GM23248 (cell line): Measurements from ENCODE around the gene BEND2. TPM values are rescaled to one million over a fixed set of nuclear protein-coding genes. Genes with fewer than 3 reads are reported as not detected.

Experiments used
- DNase-seq: peaks from one replicate; pipeline ENCODE4 v3.0.0-alpha.2; 2015
- H2AFZ ChIP-seq: fragments of 200-600 bp; sonication (generic); 2 replicates; pipeline ENCODE4 v1.6.1; 2016; ENCODE audit warnings: antibody characterized with exemption
- H3F3A ChIP-seq: fragments of 200-600 bp; sonication (generic); 2 replicates; pipeline ENCODE4 v1.6.1; 2016; ENCODE audit warnings: mild to moderate bottlenecking, antibody characterized with exemption, mixed run types; ENCODE audit not compliant: insufficient read depth
- H3K27ac ChIP-seq: fragments of 200-600 bp; sonication (generic); 2 replicates; pipeline ENCODE4 v1.5.1; 2016; ENCODE audit warnings: mild to moderate bottlenecking
- H3K27me3 ChIP-seq: fragments of 200-600 bp; sonication (generic); replicated peaks from 2 replicates; pipeline ENCODE4 v1.6.1; 2016; ENCODE audit warnings: mild to moderate bottlenecking; ENCODE audit not compliant: insufficient read depth
- H3K36me3 ChIP-seq: fragments of 200-600 bp; sonication (generic); 2 replicates; pipeline ENCODE4 v1.6.1; 2016; ENCODE audit warnings: low read depth, mild to moderate bottlenecking
- H3K4me1 ChIP-seq: fragments of 200-600 bp; sonication (generic); 2 replicates; pipeline ENCODE4 v1.6.1; 2016; ENCODE audit warnings: mild to moderate bottlenecking; ENCODE audit not compliant: insufficient read depth
- H3K4me2 ChIP-seq: fragments of 200-600 bp; sonication (generic); one replicate; pipeline ENCODE4 v1.6.1; 2016; ENCODE audit warnings: mild to moderate bottlenecking; ENCODE audit not compliant: unreplicated experiment
- H3K4me3 ChIP-seq: fragments of 200-600 bp; sonication (generic); 2 replicates; pipeline ENCODE4 v1.5.1; 2016; ENCODE audit warnings: mild to moderate bottlenecking
- H3K79me2 ChIP-seq: fragments of 200-600 bp; sonication (generic); 2 replicates; pipeline ENCODE4 v1.6.1; 2016; ENCODE audit warnings: mild to moderate bottlenecking; ENCODE audit not compliant: insufficient read depth
- H3K9ac ChIP-seq: fragments of 200-600 bp; sonication (generic); 2 replicates; pipeline ENCODE4 v1.6.1; 2016; ENCODE audit warnings: mild to moderate bottlenecking
- H3K9me2 ChIP-seq: fragments of 200-600 bp; sonication (generic); 2 replicates; pipeline ENCODE4 v1.6.1; 2016; ENCODE audit warnings: mixed run types, mild to moderate bottlenecking, moderate library complexity; ENCODE audit not compliant: insufficient read depth
- H3K9me3 ChIP-seq: fragments of 200-600 bp; sonication (generic); one replicate; pipeline ENCODE4 v1.6.1; 2017; ENCODE audit warnings: low read depth
- H4K20me1 ChIP-seq: fragments of 200-600 bp; sonication (generic); 2 replicates; pipeline ENCODE4 v1.6.0; 2016; ENCODE audit not compliant: insufficient read depth
- EZH2 ChIP-seq: fragments of 200-600 bp; sonication (generic); IDR thresholded peaks from 2 replicates; pipeline ENCODE4 v1.6.1; 2018; ENCODE audit warnings: antibody characterized with exemption, mild to moderate bottlenecking; ENCODE audit not compliant: insufficient read depth, poor library complexity, severe bottlenecking
- EZH2phosphoT487 ChIP-seq: fragments of 200-600 bp; sonication (generic); IDR thresholded peaks from 2 replicates; pipeline ENCODE4 v1.6.1; 2018; ENCODE audit warnings: antibody characterized with exemption, moderate library complexity, mild to moderate bottlenecking, low read depth; ENCODE audit not compliant: insufficient read depth
- WGBS, 2 experiments: methylation state at CpG; one replicate each; pipeline ENCODE4 v1.1.6; 2015 to 2017; ENCODE audit warnings: low lambda C conversion rate in 2 of 2, low coverage in 1 of 2; ENCODE audit errors: missing lambda C conversion rate in 2 of 2; 5-methylcytosine and 5-hydroxymethylcytosine counted together
- in situ Hi-C: fragments of 300-500 bp; cut with MboI; formaldehyde crosslinking; loops from 2 replicates; pipeline ENCODE4 v1.15.0; 2020
- polyA plus RNA-seq: library from polyadenylated mRNA; unstranded; fragments of >200 nt; fragmentation: Nextera tagmentation; extraction: Ambion mirVana; gene quantifications from 2 replicates; pipeline ENCODE4 v1.2.1, GENCODE V29; 2016
- total RNA-seq: library from RNA; depleted of rRNA; stranded (reverse); fragments of >200 nt; shearing (Covaris generic); gene quantifications from 2 replicates; pipeline ENCODE4 v1.2.3, GENCODE V29; 2014

The BEND2 gene
- total and polyA plus RNA-seq, 2 experiments from 2014 or later, result not detected

GRCh38 chrX:18172970-18173369 is 47.7 kb downstream of the BEND2 start:
- Histone ChIP-seq H3K4me1 (no peaks in the 10 kb centered on the region), H3K36me3 (no peaks in the 10 kb centered on the region), H3K79me2 (no peaks in the 10 kb centered on the region), H4K20me1 (no peaks in the 10 kb centered on the region), H3K9me2 (no peaks in the 10 kb centered on the region), H3K4me3 (no peak overlapping the region), H3K4me2 (no peak overlapping the region), H3K9ac (no peak overlapping the region), H3K27me3 (no peaks in the 10 kb centered on the region), H3K9me3 (no peaks in the 10 kb centered on the region), H3K27ac (no peak overlapping the region), H3F3A (no peaks in the 10 kb centered on the region), H2AFZ (no peak overlapping the region)
- 72 to 88% methylated on average over 4 of the region's 4 CpGs for WGBS, 2 experiments
- no peak for DNase-seq
- in situ Hi-C loops, result no loop called here
- no peak for TF ChIP-seq EZH2
- no peak for TF ChIP-seq EZH2phosphoT487

GRCh38 chrX:18170910-18171309 is 49.8 kb downstream of the BEND2 start:
- TF ChIP-seq EZH2 (no peak), EZH2phosphoT487 (no peak)
- Histone ChIP-seq H3K36me3 (no peaks in the 10 kb centered on the region), H3K27ac (no peak overlapping the region), H3F3A (no peaks in the 10 kb centered on the region), H3K9ac (no peak overlapping the region), H4K20me1 (no peaks in the 10 kb centered on the region), H3K79me2 (no peaks in the 10 kb centered on the region), H3K4me3 (no peak overlapping the region), H3K9me2 (no peaks in the 10 kb centered on the region), H3K9me3 (no peaks in the 10 kb centered on the region), H3K27me3 (no peaks in the 10 kb centered on the region), H2AFZ (no peak overlapping the region), H3K4me2 (no peak overlapping the region), H3K4me1 (no peaks in the 10 kb centered on the region)
- WGBS, 2 experiments, result 62 to 69% methylated on average over 6 of the region's 6 CpGs
- in situ Hi-C loops, result no loop called here
- no peak for DNase-seq

- TF ChIP-seq EZH2 (no peak), EZH2phosphoT487 (no peak)
- Histone ChIP-seq H3K9me2 (no peaks in the 10 kb centered on the region), H3K27me3 (no peaks in the 10 kb centered on the region), H3K27ac (no peak overlapping the region), H3F3A (no peaks in the 10 kb centered on the region), H3K36me3 (no peaks in the 10 kb centered on the region), H3K4me3 (no peak overlapping the region), H3K4me2 (no peak overlapping the region), H2AFZ (no peak overlapping the region), H3K9ac (no peak overlapping the region), H3K79me2 (no peaks in the 10 kb centered on the region), H3K9me3 (no peaks in the 10 kb centered on the region), H3K4me1 (no peaks in the 10 kb centered on the region), H4K20me1 (no peaks in the 10 kb centered on the region)
- 84 to 89% methylated on average over 4 of the region's 4 CpGs for WGBS, 2 experiments
- no peak for DNase-seq
- in situ Hi-C loops, result no loop called here
Measured at GRCh38 chrX:18166068-18166467, 54.6 kb downstream of the BEND2 start.

- Histone ChIP-seq H3K4me1 (no peaks in the 10 kb centered on the region), H3K4me2 (no peak overlapping the region), H3K4me3 (no peak overlapping the region), H3F3A (no peaks in the 10 kb centered on the region), H3K79me2 (no peaks in the 10 kb centered on the region), H2AFZ (no peak overlapping the region), H3K27ac (no peak overlapping the region), H3K9me2 (no peaks in the 10 kb centered on the region), H3K36me3 (no peaks in the 10 kb centered on the region), H3K9me3 (no peaks in the 10 kb centered on the region), H3K27me3 (no peaks in the 10 kb centered on the region), H3K9ac (no peak overlapping the region), H4K20me1 (no peaks in the 10 kb centered on the region)
- WGBS, 2 experiments, result 22 to 33% methylated on average over 3 to 4 of the region's 4 CpGs
- no peak for DNase-seq
- TF ChIP-seq EZH2 (no peak), EZH2phosphoT487 (no peak)
- in situ Hi-C loops, result no loop called here
Measured at GRCh38 chrX:18160369-18160768, 60.3 kb downstream of the BEND2 start.

GRCh38 chrX:18158963-18159362 is 61.7 kb downstream of the BEND2 start:
- Histone ChIP-seq H2AFZ (no peak overlapping the region), H3K36me3 (no peaks in the 10 kb centered on the region), H3K79me2 (no peaks in the 10 kb centered on the region), H3K4me3 (no peak overlapping the region), H3F3A (no peaks in the 10 kb centered on the region), H3K4me2 (no peak overlapping the region), H3K9me2 (no peaks in the 10 kb centered on the region), H3K27me3 (no peaks in the 10 kb centered on the region), H3K9me3 (no peaks in the 10 kb centered on the region), H4K20me1 (no peaks in the 10 kb centered on the region), H3K27ac (no peak overlapping the region), H3K4me1 (no peaks in the 10 kb centered on the region), H3K9ac (no peak overlapping the region)
- TF ChIP-seq EZH2 (no peak), EZH2phosphoT487 (no peak)
- no peak for DNase-seq
- in situ Hi-C loops, result no loop called here
- 17 to 32% methylated on average over 2 of the region's 2 CpGs for WGBS, 2 experiments
